GM13977 (cell line): Measurements from ENCODE around the gene DMRTB1.
"Not testable (repeated sequence)": the region's sequence is repeated elsewhere in the genome, so short reads cannot be mapped to it uniquely, and the experiment has no call there.

Source experiments
- DNase-seq: peaks from one replicate; pipeline ENCODE4 v3.0.0; 2012; ENCODE audit warnings: low spot score
- CTCF ChIP-seq: IDR thresholded peaks from 2 replicates; pipeline ENCODE4 v1.5.1; 2012; ENCODE audit warnings: mild to moderate bottlenecking, control low read depth; ENCODE audit not compliant: insufficient read depth; ENCODE audit errors: extremely low read depth, missing control alignments
- in situ Hi-C: fragments of 300-500 bp; cut with MboI; formaldehyde crosslinking; loops from one replicate; pipeline ENCODE4 v1.12.0; 2022; ENCODE audit warnings: low sequenced_read_pairs, low pct_unique_long_range_greater_than_20kb, mixed read lengths, inconsistent platforms; ENCODE audit not compliant: unreplicated experiment

Gene DMRTB1

GRCh38 chr1:53432611-53433010 lies 26.6 kb upstream of the DMRTB1 start:
- TF ChIP-seq CTCF = no peak
- in situ Hi-C loops = no loop called here
- DNase-seq = no peak

- in situ Hi-C loops, DNase-seq: not testable (repeated sequence)
These were observed 24.7 kb upstream of the DMRTB1 start for GRCh38 chr1:53434405-53435007.

- in situ Hi-C loops = no loop called here
- DNase-seq = no peak
- TF ChIP-seq CTCF = no peak
These were observed 24.0 kb upstream of the DMRTB1 start for GRCh38 chr1:53435151-53435550.

GRCh38 chr1:53438427-53439336 lies 20.5 kb upstream of the DMRTB1 start:
- TF ChIP-seq CTCF = no peak
- in situ Hi-C loops = no loop called here
- DNase-seq = no peak

GRCh38 chr1:53439337-53440207 lies 19.6 kb upstream of the DMRTB1 start:
- in situ Hi-C loops = no loop called here
- DNase-seq = no peak
- no peak for TF ChIP-seq CTCF

GRCh38 chr1:53440633-53441032 lies 18.6 kb upstream of the DMRTB1 start:
- in situ Hi-C loops = no loop called here
- no peak for TF ChIP-seq CTCF
- no peak for DNase-seq
